Naive thymus-derived CD8-positive, alpha-beta T cell (primary cell): Measurements from ENCODE around the gene USP9X. TPM values are rescaled to one million over a fixed set of nuclear protein-coding genes. Genes with fewer than 3 reads are reported as not detected.
"Not testable (repeated sequence)": the region's sequence is repeated elsewhere in the genome, so short reads cannot be mapped to it uniquely, and the experiment has no call there.

ENCODE experiments used
- ATAC-seq, 2 donors: fragments of 150-1000 bp; cut with Tn5 transposase in 1 of 2; sonication (Bioruptor Pico), chemical (Tn5 transposase) in 1 of 2; 1 replicate in 1 of 2; 2 replicates in 1 of 2; pipeline ENCODE4 v1.10.0; 2021; ENCODE audit warnings: mild to moderate bottlenecking in 2 of 2, moderate library complexity in 2 of 2
- POLR2A ChIA-PET: fragments of 350-600 bp; sonication (Branson Sonifier 250); formaldehyde crosslinking; loops from one replicate; lab custom pipeline; 2021; ENCODE audit warnings: antibody characterized with exemption; lab: Charles Lee
- DNase-seq, 10 donors: peaks; one replicate each; pipeline versions ENCODE4 v3.0.0 to v3.0.0-alpha.2; 2020 to 2022
- H3K27ac Mint-ChIP-seq, 10 donors: one replicate each; pipeline ENCODE4 v1.8.0; 2020 to 2022; ENCODE audit warnings: mild to moderate bottlenecking in 10 of 10, mixed read lengths in 10 of 10, moderate library complexity in 4 of 10, inconsistent platforms in 1 of 10
- H3K27me3 Mint-ChIP-seq, 5 donors: one replicate each; pipeline ENCODE4 v1.8.0; 2021 to 2022; ENCODE audit warnings: mixed read lengths in 5 of 5
- H3K36me3 Mint-ChIP-seq, 3 donors: one replicate each; pipeline ENCODE4 v1.8.0; 2020 to 2022; ENCODE audit warnings: mixed read lengths in 3 of 3, mild to moderate bottlenecking in 2 of 3, inconsistent platforms in 1 of 3
- H3K4me1 Mint-ChIP-seq, 4 donors: one replicate each; pipeline ENCODE4 v1.8.0; 2021 to 2022; ENCODE audit warnings: mixed read lengths in 4 of 4
- H3K4me3 Mint-ChIP-seq, 10 donors: one replicate each; pipeline ENCODE4 v1.8.0; 2020 to 2022; ENCODE audit warnings: mild to moderate bottlenecking in 10 of 10, mixed read lengths in 10 of 10, moderate library complexity in 6 of 10, inconsistent platforms in 1 of 10
- H3K9me3 Mint-ChIP-seq, 9 donors: one replicate each; pipeline ENCODE4 v1.8.0; 2020 to 2022; ENCODE audit warnings: mixed read lengths in 9 of 9, mild to moderate bottlenecking in 3 of 9, inconsistent platforms in 1 of 9, moderate library complexity in 1 of 9
- polyA plus RNA-seq, 3 donors: library from polyadenylated mRNA; unstranded; fragments of 300-500 nt; fragmentation: Illumina TruSeq; gene quantifications; one replicate each; pipeline ENCODE4 v1.2.3, GENCODE V29; 2021
- total RNA-seq, 8 experiments: library from RNA in 2 of 8; stranded (reverse) in 2 of 8; gene quantifications; one replicate each; pipeline ENCODE4 v1.2.3 and lab custom pipeline; 2021 to 2026

Gene USP9X
- total and polyA plus RNA-seq, 5 experiments from 2014 or later = 20.0 to 75.4 (median 27.1) TPM

DNA sequence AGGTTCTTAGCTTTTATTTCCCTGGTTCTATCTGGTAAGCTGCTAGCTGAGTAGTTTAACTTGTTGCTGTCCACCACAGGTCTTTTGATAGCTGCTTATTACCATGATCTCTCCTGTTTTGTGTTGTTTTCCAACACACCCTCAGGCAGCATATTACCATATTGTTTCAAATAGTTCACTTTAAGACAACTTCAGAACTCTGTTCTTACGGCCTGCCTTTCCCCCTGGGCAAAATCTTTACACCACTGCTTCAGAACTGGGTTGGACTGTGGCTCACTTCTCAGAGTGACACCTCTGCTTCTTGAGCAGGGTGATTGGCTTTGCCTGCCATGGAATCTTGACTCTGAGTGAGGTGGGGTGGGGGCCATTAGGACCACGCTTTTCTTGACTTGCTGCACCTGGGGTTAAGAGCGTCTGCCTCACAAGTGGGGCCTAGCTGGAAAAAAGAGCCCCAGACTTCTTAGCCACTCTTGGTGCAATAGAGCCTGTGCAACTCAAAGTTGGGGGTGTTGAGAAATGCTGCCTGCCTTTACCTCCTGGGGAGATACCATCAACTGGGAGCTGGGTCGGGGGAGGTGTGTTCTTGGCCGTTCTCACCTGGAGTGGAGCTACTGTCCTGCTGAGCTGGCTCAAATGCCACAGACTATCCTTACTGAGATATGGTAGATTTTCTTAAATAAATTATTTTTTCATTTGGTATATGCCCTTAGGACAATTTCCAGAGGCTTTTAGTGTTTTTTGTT is 23.4 kb downstream of the USP9X start:
- Mint-ChIP-seq H3K4me3 (peak overlapping the region in 8 of 10 donors; percentile 7 to 60 (median 42)), H3K9me3 (peaks cover 0 to 7% (median 2%) of the 10 kb centered on the region in 9 donors), H3K4me1 (peaks cover 36 to 82% (median 68%) of the 10 kb centered on the region in 4 donors), H3K36me3 (peaks cover 6 to 10% (median 7%) of the 10 kb centered on the region in 3 donors), H3K27ac (peak overlapping the region in 7 of 10 donors; percentile 5 to 69 (median 61)), H3K27me3 (no peaks in the 10 kb centered on the region)
- DNase-seq (no peak), ATAC-seq (no peak)
- POLR2A ChIA-PET = interaction anchor here (0.6 to 5.3 kb wide), 2 partner anchors 23 to 1244 kb away, joined by 5 to 28 read pairs; partner anchors contain the start of gene USP9X

DNA sequence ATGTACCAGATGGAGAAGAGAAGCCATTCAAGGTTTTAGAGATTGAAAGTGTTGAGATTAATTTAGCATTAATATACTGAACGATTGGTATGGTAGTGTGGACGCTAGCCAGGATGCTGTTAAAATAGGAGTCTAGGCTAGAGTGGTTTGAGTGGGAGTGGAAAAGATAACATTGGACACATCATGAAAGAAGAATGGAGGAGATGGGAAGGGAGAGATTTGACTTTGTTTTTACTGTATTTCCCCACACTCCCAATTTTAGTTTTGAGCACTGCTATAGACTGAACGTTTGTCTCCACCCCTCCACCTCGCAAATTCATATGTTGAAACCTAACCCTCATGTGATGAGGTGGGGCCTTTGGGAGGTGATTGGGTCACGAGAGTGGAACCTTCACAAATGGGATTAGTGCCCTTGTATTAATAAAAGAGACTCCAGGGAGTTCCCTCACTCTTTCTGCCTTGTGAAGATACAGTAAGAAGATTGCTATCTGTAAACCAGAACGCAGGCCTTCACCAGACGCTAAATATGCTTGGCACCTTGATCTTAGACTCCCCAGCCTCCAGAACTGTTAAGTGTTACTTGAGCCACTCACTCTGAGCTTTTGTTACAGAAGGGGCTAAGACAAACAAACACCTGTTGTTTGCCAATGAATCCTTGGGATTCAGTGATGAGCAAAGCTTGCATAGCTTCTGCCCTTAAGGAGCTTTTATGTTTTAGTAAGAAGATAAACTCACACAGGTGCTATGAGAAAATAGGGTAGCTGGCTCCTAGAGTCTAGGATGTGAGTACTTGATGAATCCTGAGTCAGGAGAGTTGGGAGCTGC is 25.8 kb downstream of the USP9X start:
- Mint-ChIP-seq H3K27me3 (no peaks in the 10 kb centered on the region), H3K9me3 (peaks cover 0 to 7% (median 2%) of the 10 kb centered on the region in 9 donors), H3K36me3 (peaks cover 6 to 7% (median 7%) of the 10 kb centered on the region in 3 donors), H3K4me1 (peaks cover 33 to 80% (median 69%) of the 10 kb centered on the region in 4 donors), H3K27ac (peak overlapping the region; percentile 2 to 88 (median 66)), H3K4me3 (peak overlapping the region in 7 of 10 donors; percentile 23 to 77 (median 40))
- ATAC-seq = peak; percentile 20 to 38
- DNase-seq = no peak
- POLR2A ChIA-PET = interaction anchor here (5.3 kb wide), 1 partner anchor 25 kb away, joined by 28 read pairs; the partner anchor contains the start of gene USP9X

DNA sequence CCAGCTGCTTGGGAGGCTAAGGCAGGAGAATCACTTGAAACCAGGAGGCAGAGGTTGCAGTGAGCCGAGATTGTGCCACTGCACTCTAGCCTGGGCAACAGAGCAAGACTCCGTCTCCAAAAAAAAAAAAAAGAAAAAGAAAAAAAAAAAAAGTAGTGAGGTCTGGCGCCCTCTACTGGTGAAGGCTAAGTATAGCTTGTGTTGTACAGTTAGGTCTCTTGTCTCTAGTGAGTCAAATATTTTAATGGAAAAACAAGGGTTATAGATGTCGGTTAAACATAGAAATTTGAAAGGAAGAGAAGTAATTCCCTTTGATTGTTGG is 29.8 kb downstream of the USP9X start:
- Mint-ChIP-seq H3K27ac (peak overlapping the region in 8 of 10 donors; percentile 3 to 83 (median 50)), H3K4me3 (peak overlapping the region in 2 of 10 donors; percentile 3 to 7), H3K4me1 (peaks cover 24 to 87% (median 71%) of the 10 kb centered on the region in 4 donors)
- not testable (repeated sequence) for H3K9me3 Mint-ChIP-seq, H3K36me3 Mint-ChIP-seq, H3K27me3 Mint-ChIP-seq
- DNase-seq (peak in 7 of 10 donors; percentile 5 to 70 (median 35)), ATAC-seq (peak; percentile 26 to 28)
- POLR2A ChIA-PET = interaction anchor here (0.7 to 4.3 kb wide), 5 partner anchors 24 to 321 kb away, joined by 3 to 34 read pairs (median 5); partner anchors contain the start of gene USP9X

DNA sequence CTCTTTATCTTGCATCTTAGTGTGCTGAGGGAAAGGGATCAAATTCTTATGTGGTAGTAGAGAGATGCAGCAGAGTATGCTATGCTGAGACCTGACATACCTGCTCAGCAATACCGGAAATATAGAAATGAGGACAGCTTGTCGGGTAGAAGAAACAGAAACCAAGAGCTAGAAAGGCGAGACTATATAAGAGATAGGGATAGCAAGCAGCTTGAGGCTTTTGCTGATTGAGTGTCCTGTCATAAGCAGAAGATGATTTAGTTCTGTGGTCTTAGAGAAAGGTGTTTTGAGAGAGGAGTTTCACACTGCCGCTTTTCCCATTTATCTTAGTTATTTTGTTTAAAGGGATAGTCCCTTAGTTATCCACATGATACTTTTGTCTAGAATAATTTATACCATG is 31.7 kb downstream of the USP9X start:
- Mint-ChIP-seq H3K27me3 (no peaks in the 10 kb centered on the region), H3K36me3 (no peaks in the 10 kb centered on the region), H3K4me3 (peak overlapping the region; percentile 2 to 79 (median 64)), H3K27ac (peak overlapping the region in 9 of 10 donors; percentile 7 to 88 (median 69)), H3K9me3 (no peaks in the 10 kb centered on the region), H3K4me1 (peaks cover 17 to 85% (median 65%) of the 10 kb centered on the region in 4 donors)
- ATAC-seq (peak; percentile 73), DNase-seq (peak in 3 of 10 donors; percentile 25 to 43 (median 43))
- POLR2A ChIA-PET = interaction anchor here (4.3 kb wide), 1 partner anchor 32 kb away, joined by 34 read pairs; the partner anchor contains the start of gene USP9X

DNA sequence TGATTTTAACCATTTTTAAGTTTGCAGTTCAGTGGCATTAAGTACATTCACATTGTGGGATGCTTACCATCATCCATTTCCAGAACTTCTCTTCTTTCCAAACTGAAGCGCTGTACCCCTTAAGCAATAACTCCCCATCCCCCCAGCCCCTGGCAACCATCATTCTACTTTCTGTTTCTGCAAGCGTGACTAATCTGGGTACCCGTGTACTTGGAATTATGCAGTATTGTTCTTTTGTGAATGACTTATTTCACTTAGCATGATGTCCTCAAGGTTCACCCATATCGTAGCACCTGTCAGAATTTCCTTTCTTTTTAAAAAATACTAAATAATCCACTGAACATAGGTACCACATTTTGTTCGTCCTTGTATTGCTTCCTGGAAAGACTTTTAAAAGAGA is 32.9 kb downstream of the USP9X start:
- Mint-ChIP-seq H3K27me3 (no peaks in the 10 kb centered on the region), H3K9me3 (no peaks in the 10 kb centered on the region), H3K4me3 (peak overlapping the region in 5 of 10 donors; percentile 13 to 39 (median 26)), H3K27ac (peak overlapping the region in 8 of 10 donors; percentile 36 to 87 (median 58)), H3K4me1 (peaks cover 20 to 86% (median 71%) of the 10 kb centered on the region in 4 donors), H3K36me3 (no peaks in the 10 kb centered on the region)
- no peak for DNase-seq
- POLR2A ChIA-PET = interaction anchor here (0.7 kb wide), 1 partner anchor 389 kb away, joined by 4 read pairs; no protein-coding TSS in a partner anchor
- ATAC-seq = no peak

DNA sequence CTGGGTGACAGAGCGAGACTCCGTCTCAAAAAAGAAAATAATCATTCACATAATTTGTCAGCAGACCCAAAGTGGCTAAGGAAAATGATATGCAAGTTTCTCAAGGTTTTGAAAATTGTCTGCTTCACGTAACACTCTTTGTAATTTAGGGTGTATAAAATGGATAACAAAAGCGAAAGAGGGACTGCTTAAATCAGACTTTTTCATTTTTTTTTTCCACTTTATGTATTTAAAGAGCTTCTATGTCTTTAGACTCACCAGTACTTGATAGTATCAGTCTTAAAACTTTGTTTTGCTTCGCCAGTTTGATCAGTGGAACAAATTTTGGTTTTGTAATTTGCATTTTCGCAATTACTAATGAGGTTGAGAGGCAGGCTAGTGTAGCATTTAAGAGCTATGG is 34.6 kb downstream of the USP9X start:
- POLR2A ChIA-PET = interaction anchor here (1.7 kb wide), 1 partner anchor 34 kb away, joined by 3 read pairs; the partner anchor contains the start of gene USP9X
- peak overlapping the region in 2 of 10 donors; percentile 34 to 81 for H3K27ac Mint-ChIP-seq
- H3K9me3 Mint-ChIP-seq = no peaks in the 10 kb centered on the region
- H3K4me3 Mint-ChIP-seq = no peak overlapping the region
- peaks cover 0 to 13% (median 0%) of the 10 kb centered on the region in 3 donors for H3K36me3 Mint-ChIP-seq
- DNase-seq = no peak
- no peaks in the 10 kb centered on the region for H3K27me3 Mint-ChIP-seq
- H3K4me1 Mint-ChIP-seq = peaks cover 18 to 79% (median 69%) of the 10 kb centered on the region in 4 donors
- ATAC-seq = no peak

DNA sequence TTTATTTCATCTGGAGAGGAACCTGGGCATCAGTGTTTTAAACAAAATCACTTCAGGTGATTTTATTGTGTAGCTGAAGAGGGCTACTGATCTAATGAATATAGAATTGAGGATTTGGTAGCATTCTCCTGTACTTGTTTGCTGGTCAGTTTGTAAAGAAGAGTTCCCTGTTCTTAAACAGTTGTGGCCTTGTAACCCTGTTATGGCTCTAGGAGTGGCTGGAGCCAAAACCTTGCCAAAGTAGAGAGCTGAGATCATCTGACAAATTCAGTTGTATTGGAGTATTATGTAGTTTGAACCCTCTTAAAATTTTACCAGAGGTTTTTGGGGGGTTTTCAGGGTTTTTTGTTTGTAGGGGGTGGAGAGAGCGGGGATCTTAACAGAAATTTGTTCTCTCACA is 36.5 kb downstream of the USP9X start:
- DNase-seq (no peak), ATAC-seq (no peak)
- Mint-ChIP-seq H3K27ac (peak overlapping the region in 7 of 10 donors; percentile 34 to 90 (median 67)), H3K27me3 (no peaks in the 10 kb centered on the region), H3K9me3 (no peaks in the 10 kb centered on the region), H3K4me3 (peak overlapping the region in 8 of 10 donors; percentile 10 to 59 (median 32)), H3K4me1 (peaks cover 17 to 72% (median 63%) of the 10 kb centered on the region in 4 donors), H3K36me3 (peaks cover 0 to 28% (median 0%) of the 10 kb centered on the region in 3 donors)
- POLR2A ChIA-PET = no interaction called here

DNA sequence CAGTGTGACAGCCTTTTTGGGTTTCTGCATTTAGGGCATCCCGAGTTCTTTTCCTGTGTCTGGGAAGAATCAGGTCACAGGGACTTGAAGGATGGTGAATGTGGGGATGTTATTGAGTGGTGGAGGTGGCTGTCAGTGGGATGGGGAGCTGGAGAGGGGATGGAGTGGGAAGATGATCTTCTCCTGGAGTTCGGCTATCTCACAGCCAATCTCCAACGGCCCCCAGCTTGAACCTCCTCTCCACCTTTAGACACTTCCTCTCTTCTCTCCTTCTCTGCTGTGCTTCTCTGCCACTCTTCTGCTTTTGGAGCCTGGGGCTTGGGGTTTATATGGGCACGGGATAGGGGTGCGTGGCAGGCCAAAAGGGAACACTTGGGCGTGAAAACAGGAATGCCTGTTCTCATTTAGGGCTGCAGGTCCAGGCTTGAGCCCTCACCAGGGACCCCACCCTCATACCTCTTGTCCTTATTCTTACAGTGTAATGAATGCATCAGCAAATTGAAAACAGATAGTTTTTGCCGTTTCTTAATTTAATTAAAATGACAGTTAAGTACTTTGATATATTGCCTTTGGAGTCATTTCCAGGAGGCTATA is 37.5 kb downstream of the USP9X start:
- H3K4me3 Mint-ChIP-seq = peak overlapping the region in 8 of 10 donors; percentile 36 to 84 (median 60)
- H3K36me3 Mint-ChIP-seq = peaks cover 0 to 28% (median 0%) of the 10 kb centered on the region in 3 donors
- ATAC-seq = no peak
- H3K9me3 Mint-ChIP-seq = no peaks in the 10 kb centered on the region
- H3K27me3 Mint-ChIP-seq = no peaks in the 10 kb centered on the region
- DNase-seq = no peak
- H3K27ac Mint-ChIP-seq = peak overlapping the region in 7 of 10 donors; percentile 21 to 74 (median 53)
- POLR2A ChIA-PET = interaction anchor here (0.6 kb wide), 1 partner anchor 243 kb away, joined by 3 read pairs; no protein-coding TSS in a partner anchor
- peaks cover 15 to 74% (median 61%) of the 10 kb centered on the region in 4 donors for H3K4me1 Mint-ChIP-seq

DNA sequence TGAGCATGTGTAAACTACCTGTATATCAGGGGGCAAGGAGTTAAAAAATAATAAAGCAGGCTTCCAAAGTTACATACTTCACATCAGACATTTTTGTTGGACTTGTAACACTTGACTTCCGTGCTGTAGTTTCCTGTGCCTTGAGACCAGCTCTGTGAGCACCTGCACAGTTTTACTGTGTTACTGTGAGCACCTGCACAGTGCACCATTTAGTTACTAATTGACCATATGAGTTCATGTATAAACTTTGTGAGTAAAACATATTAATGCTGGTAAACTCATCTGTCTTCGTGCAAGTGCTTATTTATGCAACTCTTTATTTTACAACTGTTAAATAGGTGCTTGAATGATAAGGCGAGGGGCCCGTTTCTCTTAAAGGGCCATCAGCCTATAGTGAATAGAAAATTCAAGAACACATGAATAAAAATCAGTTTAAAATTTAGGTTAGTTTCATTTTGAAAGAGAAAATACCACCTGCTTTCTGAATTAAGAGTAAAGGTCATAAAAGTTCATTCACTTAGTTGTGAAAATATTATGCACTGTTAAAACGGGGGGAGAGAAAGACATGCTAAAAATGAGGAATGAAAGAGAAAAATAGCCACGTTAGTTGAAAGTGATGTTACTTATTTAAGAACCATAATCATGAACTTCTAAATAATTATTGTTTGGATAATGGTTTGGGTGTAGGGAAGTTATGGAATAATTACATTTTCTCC is 42.4 kb downstream of the USP9X start:
- Mint-ChIP-seq H3K27me3 (no peaks in the 10 kb centered on the region), H3K27ac (peak overlapping the region in 3 of 10 donors; percentile 0 to 39 (median 25)), H3K36me3 (peaks cover 0 to 57% (median 3%) of the 10 kb centered on the region in 3 donors), H3K9me3 (no peaks in the 10 kb centered on the region), H3K4me3 (peak overlapping the region in 6 of 10 donors; percentile 4 to 39 (median 20)), H3K4me1 (peaks cover 4 to 39% (median 30%) of the 10 kb centered on the region in 4 donors)
- POLR2A ChIA-PET = no interaction called here
- no peak for DNase-seq
- ATAC-seq = peak; percentile 54 to 59

DNA sequence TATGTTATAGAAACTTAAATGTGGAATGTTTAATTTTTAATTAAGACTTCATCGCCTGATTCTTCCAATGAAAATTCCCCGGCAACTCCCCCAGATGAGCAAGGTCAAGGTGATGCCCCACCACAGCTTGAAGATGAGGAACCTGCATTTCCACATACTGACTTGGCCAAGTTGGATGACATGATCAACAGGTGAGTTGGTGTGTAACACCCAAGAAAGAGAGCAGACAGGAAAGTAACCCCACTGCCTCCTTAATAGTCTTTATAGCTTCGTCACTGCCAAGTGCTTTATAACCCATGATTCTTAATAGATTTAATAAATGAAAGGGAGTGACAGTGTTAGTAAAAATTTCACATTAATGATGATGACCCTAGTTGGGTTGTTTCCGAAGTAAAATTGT is 43.7 kb downstream of the USP9X start:
- peaks cover 4 to 30% (median 20%) of the 10 kb centered on the region in 4 donors for H3K4me1 Mint-ChIP-seq
- DNase-seq (no peak), ATAC-seq (no peak)
- H3K27ac Mint-ChIP-seq = peak overlapping the region in 2 of 10 donors; percentile 19 to 80
- H3K9me3 Mint-ChIP-seq = no peaks in the 10 kb centered on the region
- POLR2A ChIA-PET = interaction anchor here (0.9 kb wide), 1 partner anchor 43 kb away, joined by 3 read pairs; the partner anchor contains the start of gene USP9X
- peaks cover 1 to 58% (median 3%) of the 10 kb centered on the region in 3 donors for H3K36me3 Mint-ChIP-seq
- H3K27me3 Mint-ChIP-seq = no peaks in the 10 kb centered on the region
- peak overlapping the region in 1 of 10 donors; percentile 20 for H3K4me3 Mint-ChIP-seq

DNA sequence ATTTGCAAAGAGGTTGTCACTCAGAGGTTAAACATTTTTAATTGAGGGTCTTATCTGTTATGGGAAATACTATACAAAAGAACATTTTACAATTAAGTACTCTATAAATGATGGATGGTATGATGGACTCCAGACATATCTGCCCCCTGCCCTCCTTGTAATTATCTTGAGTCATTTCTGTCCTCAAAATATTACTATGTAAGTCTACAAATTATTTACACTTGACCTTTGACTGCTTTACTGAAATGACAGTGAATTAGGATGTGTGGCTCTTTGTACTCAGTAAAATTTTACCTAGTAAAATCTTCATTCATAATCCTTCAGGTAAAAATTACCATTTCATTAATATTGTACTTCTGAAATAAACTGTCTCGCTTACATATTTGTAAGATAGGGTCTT is 46.5 kb downstream of the USP9X start:
- no peaks in the 10 kb centered on the region for H3K9me3 Mint-ChIP-seq
- no peak overlapping the region for H3K4me3 Mint-ChIP-seq
- no peaks in the 10 kb centered on the region for H3K27me3 Mint-ChIP-seq
- ATAC-seq = no peak
- POLR2A ChIA-PET = no interaction called here
- no peak for DNase-seq
- H3K4me1 Mint-ChIP-seq = peaks cover 2 to 19% (median 12%) of the 10 kb centered on the region in 4 donors
- peaks cover 3 to 63% (median 9%) of the 10 kb centered on the region in 3 donors for H3K36me3 Mint-ChIP-seq
- H3K27ac Mint-ChIP-seq = peak overlapping the region in 1 of 10 donors; percentile 65
